ENCODE results near the gene MAPT.

Gene MAPT

DNA sequence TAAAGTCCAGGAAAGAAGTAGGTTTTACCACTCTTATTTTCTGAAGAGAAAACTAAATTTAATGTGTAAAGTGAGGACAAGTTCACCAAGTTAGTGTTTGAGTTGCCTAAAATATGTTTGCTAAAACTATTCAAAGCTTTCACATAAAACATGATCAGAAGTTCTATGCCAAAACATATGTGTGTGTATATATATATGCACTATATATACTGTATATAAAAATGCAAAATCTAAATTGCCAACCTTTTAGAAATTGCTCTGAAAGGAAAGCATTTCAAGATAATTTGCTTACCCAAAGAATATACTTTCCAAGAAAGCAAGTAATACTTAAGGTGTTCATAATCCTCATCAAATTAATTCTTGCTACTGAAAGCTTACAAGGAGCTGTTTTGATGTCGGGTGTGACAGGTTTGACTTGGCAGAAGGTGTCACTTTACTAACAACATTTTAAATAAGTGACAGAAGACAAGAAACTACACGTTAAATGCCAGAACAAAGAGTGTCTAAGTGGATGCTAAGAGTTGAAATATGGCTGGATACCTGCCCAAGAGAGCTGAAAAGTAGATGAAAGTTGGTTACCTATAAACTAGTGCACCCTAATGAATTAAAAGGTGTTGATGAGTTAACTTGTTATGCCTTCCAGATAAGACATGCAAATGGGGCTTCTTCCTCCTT, 72.4 kb downstream of the MAPT start:
- in situ Hi-C loops (cut with HindIII; ENCODE audit: low pct_ligation_motif_present, low sequenced_read_pairs), result no loop called here
- Histone ChIP-seq H3K27me3 (replicated peaks) (peaks cover 6% of the 10 kb centered on the region), H3K4me3 (ENCODE audit: low read depth, low read length) (no peak overlapping the region), H3K27ac (no peak overlapping the region), H3K36me3 (replicated peaks) (no peaks in the 10 kb centered on the region)
- TF ChIP-seq, protein P1, sequence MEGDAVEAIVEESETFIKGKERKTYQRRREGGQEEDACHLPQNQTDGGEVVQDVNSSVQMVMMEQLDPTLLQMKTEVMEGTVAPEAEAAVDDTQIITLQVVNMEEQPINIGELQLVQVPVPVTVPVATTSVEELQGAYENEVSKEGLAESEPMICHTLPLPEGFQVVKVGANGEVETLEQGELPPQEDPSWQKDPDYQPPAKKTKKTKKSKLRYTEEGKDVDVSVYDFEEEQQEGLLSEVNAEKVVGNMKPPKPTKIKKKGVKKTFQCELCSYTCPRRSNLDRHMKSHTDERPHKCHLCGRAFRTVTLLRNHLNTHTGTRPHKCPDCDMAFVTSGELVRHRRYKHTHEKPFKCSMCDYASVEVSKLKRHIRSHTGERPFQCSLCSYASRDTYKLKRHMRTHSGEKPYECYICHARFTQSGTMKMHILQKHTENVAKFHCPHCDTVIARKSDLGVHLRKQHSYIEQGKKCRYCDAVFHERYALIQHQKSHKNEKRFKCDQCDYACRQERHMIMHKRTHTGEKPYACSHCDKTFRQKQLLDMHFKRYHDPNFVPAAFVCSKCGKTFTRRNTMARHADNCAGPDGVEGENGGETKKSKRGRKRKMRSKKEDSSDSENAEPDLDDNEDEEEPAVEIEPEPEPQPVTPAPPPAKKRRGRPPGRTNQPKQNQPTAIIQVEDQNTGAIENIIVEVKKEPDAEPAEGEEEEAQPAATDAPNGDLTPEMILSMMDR (IDR thresholded peaks at IDR 0.05; ENCODE audit: low read depth, low read length, missing control alignments), result no peak
- no peak for DNase-seq

DNA sequence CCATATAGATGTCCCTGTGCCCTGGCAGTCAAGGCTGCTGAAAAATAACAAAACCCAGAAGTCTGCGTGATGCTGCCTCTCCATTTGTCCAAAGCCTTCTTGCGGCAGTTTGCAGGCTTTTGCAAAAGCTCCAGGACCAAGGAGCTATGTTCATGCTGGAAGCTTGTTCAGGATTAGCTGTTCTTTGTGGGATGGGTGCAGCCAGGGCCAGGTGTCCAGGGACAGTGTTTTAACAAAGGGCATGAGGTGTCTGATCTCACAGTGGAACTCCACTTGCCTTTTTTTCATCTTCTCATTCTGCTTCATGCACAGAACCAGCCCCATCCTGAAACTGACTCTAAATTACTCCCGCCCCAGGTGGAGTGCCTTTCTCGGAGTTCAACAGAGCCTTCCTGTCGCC, 73.0 kb downstream of the MAPT start:
- TF ChIP-seq, protein P1 (IDR thresholded peaks at IDR 0.05; ENCODE audit: low read depth, low read length, missing control alignments), result no peak
- in situ Hi-C loops (cut with HindIII; ENCODE audit: low pct_ligation_motif_present, low sequenced_read_pairs), result no loop called here

DNA sequence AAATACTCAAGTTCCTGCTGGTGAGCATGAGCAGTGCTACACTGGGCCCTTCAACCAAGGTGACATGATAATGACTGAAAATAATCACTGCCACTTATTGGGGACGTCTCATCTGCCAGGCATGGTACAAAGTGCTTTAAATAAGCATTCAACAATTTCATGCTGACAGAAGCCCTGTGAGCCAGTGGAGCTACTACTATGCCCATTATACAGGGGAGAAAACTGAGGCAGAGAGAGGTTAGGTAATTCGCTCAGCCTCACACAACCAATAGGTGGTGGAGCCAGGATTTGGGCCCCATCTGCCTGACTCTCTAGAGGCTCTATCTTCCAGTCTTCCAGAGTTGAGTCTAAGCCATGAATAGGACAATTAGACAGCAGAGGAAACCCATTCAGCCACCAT, 74.4 kb downstream of the MAPT start:
- Histone ChIP-seq H3K4me3 (ENCODE audit: low read depth, low read length) (no peak overlapping the region), H3K27ac (no peak overlapping the region), H3K27me3 (replicated peaks) (peaks cover 6% of the 10 kb centered on the region), H3K36me3 (replicated peaks) (no peaks in the 10 kb centered on the region)
- TF ChIP-seq, protein P1 (IDR thresholded peaks at IDR 0.05; ENCODE audit: low read depth, low read length, missing control alignments), result no peak
- in situ Hi-C loops (cut with HindIII; ENCODE audit: low pct_ligation_motif_present, low sequenced_read_pairs), result no loop called here
- no peak for DNase-seq

More for the DNA sequence above, 73.0 kb downstream of the MAPT start:
- no peak overlapping the region for H3K27ac ChIP-seq
- H3K4me3 ChIP-seq (ENCODE audit: low read depth, low read length), result no peak overlapping the region
- no peak for DNase-seq
- H3K36me3 ChIP-seq (replicated peaks), result no peaks in the 10 kb centered on the region
- H3K27me3 ChIP-seq (replicated peaks), result peaks cover 6% of the 10 kb centered on the region

DNA sequence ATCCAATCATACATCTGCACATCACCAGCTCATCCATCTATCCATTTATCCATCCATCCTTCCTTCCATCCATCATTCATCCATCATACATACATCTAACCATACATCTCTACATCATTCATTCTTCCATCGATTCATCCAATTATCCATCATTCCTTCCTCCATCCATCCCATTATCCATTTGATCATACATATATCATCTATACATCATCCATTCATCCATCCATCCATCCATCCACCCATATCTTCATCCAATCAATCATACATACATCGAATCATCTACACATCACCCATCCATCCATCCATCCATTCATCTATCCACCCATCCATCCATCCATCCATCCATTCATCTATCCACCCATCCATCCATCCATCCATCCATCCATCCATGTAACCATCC, 75.4 kb downstream of the MAPT start:
- Histone ChIP-seq H3K4me3 (ENCODE audit: low read depth, low read length) (no peak overlapping the region), H3K27me3 (replicated peaks) (peaks cover 6% of the 10 kb centered on the region), H3K27ac (no peak overlapping the region), H3K36me3 (replicated peaks) (no peaks in the 10 kb centered on the region)
- in situ Hi-C loops (cut with HindIII; ENCODE audit: low pct_ligation_motif_present, low sequenced_read_pairs), result no loop called here
- TF ChIP-seq, protein P1 (IDR thresholded peaks at IDR 0.05; ENCODE audit: low read depth, low read length, missing control alignments), result no peak
- no peak for DNase-seq

DNA sequence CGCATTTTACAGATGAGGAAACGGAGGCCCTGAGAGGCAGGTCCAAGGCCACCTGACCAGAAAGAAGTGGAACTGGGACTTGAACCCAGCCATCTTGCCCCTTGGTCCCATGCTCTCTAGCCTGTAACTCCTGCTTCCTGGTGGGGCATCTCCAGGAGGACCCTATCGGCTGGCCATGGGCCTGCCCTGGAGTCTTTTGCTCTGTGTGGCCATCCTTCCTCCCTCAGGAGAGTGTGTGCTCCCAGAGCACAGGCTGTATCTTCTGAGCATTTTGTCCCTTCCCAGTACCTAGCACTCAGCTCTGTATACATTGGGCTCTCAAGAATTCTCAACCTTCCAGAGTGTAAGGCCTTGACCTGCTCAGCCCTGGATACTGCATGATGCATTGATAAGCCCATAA, 76.3 kb downstream of the MAPT start:
- H3K36me3 ChIP-seq (replicated peaks), result no peaks in the 10 kb centered on the region
- no peak overlapping the region for H3K4me3 ChIP-seq (ENCODE audit: low read depth, low read length)
- H3K27ac ChIP-seq, result no peak overlapping the region
- TF ChIP-seq, protein P1 (IDR thresholded peaks at IDR 0.05; ENCODE audit: low read depth, low read length, missing control alignments), result no peak
- peaks cover 6% of the 10 kb centered on the region for H3K27me3 ChIP-seq (replicated peaks)
- in situ Hi-C loops (cut with HindIII; ENCODE audit: low pct_ligation_motif_present, low sequenced_read_pairs), result no loop called here
- no peak for DNase-seq

DNA sequence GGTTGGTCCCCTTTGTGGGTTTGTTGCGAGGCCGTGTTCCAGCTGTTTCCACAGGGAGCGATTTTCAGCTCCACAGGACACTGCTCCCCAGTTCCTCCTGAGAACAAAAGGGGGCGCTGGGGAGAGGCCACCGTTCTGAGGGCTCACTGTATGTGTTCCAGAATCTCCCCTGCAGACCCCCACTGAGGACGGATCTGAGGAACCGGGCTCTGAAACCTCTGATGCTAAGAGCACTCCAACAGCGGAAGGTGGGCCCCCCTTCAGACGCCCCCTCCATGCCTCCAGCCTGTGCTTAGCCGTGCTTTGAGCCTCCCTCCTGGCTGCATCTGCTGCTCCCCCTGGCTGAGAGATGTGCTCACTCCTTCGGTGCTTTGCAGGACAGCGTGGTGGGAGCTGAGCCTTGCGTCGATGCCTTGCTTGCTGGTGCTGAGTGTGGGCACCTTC, 77.4 kb downstream of the MAPT start:
- TF ChIP-seq, protein P1 (IDR thresholded peaks at IDR 0.05; ENCODE audit: low read depth, low read length, missing control alignments), result peak; percentile 1
- Histone ChIP-seq H3K36me3 (replicated peaks) (no peaks in the 10 kb centered on the region), H3K27ac (no peak overlapping the region), H3K27me3 (replicated peaks) (peaks cover 4% of the 10 kb centered on the region), H3K4me3 (ENCODE audit: low read depth, low read length) (no peak overlapping the region)
- in situ Hi-C loops (cut with HindIII; ENCODE audit: low pct_ligation_motif_present, low sequenced_read_pairs), result no loop called here
- no peak for DNase-seq

Measured in brain microvascular endothelial cell (primary cell).